Lower lobe of right lung (tissue), 2 donors: Measurements from ENCODE around the gene MPPE1. TPM values are rescaled to one million over a fixed set of nuclear protein-coding genes. Genes with fewer than 3 reads are reported as not detected.
"Not testable (repeated sequence)": the region's sequence is repeated elsewhere in the genome, so short reads cannot be mapped to it uniquely, and the experiment has no call there.

Experiments used
- ATAC-seq, 2 donors: fragments of 200-7000 bp; cut with Tn5 transposase; one replicate each; pipeline ENCODE4 v1.9.1; 2020 to 2022; ENCODE audit warnings: mild to moderate bottlenecking in 2 of 2, moderate library complexity in 2 of 2
- DNase-seq: peaks from one replicate; pipeline ENCODE4 v3.0.0-alpha.2; 2020
- H3K27ac ChIP-seq: fragments of 200-600 bp; one replicate; pipeline ENCODE4 v1.8.0; 2022
- H3K27me3 ChIP-seq: fragments of 200-600 bp; one replicate; pipeline ENCODE4 v1.8.0; 2022; ENCODE audit warnings: low read depth
- H3K36me3 ChIP-seq: fragments of 200-600 bp; one replicate; pipeline ENCODE4 v1.8.0; 2022; ENCODE audit warnings: mild to moderate bottlenecking
- H3K4me1 ChIP-seq: fragments of 200-600 bp; one replicate; pipeline ENCODE4 v1.8.0; 2022
- H3K4me3 ChIP-seq: fragments of 200-600 bp; one replicate; pipeline ENCODE4 v1.8.0; 2022; ENCODE audit warnings: mild to moderate bottlenecking
- H3K9me3 ChIP-seq: fragments of 200-600 bp; one replicate; pipeline ENCODE4 v1.8.0; 2022
- intact Hi-C: fragments of 100-400 bp; cut with DNase I; formaldehyde crosslinking; loops from one replicate; pipeline ENCODE4 v1.11.0; 2022
- total RNA-seq: library from RNA; stranded (reverse); fragmentation: NEBNext Ultra II Directional; extraction: Animal tissue kit (Norgen Biotek cat#: 25700); gene quantifications from one replicate; pipeline ENCODE4 v1.2.1, GENCODE V29; 2021
- TF ChIP-seq, protein P1 (sequence below): fragments of 200-600 bp; IDR thresholded peaks from one replicate; pipeline ENCODE4 v1.8.0; 2022; ENCODE audit warnings: antibody characterized with exemption, mild to moderate bottlenecking
- donor health status: DM: no; HTN: yes; CAD: no; lungs with severe emphysema.

Gene MPPE1
- total RNA-seq, 1 donor from 2014 or later: 62.1 TPM

- intact Hi-C loops: loop anchor here (5.0 kb wide), 1 partner anchor 59 kb away; no protein-coding TSS in a partner anchor
- ATAC-seq: peak; percentile 80 to 89
Measured at GRCh38 chr18:11937874-11938478, 29.9 kb upstream of the MPPE1 start.

GRCh38 chr18:11932393-11932792, 24.3 kb upstream of the MPPE1 start:
- H3K9me3 ChIP-seq: no peaks in the 10 kb centered on the region
- DNase-seq (no peak), ATAC-seq (no peak)
- no peaks in the 10 kb centered on the region for H3K27me3 ChIP-seq
- intact Hi-C loops: no loop called here
- H3K36me3 ChIP-seq: no peaks in the 10 kb centered on the region
- H3K27ac ChIP-seq: no peak overlapping the region
- no peak overlapping the region for H3K4me3 ChIP-seq
- no peaks in the 10 kb centered on the region for H3K4me1 ChIP-seq
- TF ChIP-seq, protein P1, sequence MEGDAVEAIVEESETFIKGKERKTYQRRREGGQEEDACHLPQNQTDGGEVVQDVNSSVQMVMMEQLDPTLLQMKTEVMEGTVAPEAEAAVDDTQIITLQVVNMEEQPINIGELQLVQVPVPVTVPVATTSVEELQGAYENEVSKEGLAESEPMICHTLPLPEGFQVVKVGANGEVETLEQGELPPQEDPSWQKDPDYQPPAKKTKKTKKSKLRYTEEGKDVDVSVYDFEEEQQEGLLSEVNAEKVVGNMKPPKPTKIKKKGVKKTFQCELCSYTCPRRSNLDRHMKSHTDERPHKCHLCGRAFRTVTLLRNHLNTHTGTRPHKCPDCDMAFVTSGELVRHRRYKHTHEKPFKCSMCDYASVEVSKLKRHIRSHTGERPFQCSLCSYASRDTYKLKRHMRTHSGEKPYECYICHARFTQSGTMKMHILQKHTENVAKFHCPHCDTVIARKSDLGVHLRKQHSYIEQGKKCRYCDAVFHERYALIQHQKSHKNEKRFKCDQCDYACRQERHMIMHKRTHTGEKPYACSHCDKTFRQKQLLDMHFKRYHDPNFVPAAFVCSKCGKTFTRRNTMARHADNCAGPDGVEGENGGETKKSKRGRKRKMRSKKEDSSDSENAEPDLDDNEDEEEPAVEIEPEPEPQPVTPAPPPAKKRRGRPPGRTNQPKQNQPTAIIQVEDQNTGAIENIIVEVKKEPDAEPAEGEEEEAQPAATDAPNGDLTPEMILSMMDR: no peak

More at GRCh38 chr18:11937874-11938478, 29.9 kb upstream of the MPPE1 start:
- Histone ChIP-seq H3K27me3 (no peaks in the 10 kb centered on the region), H3K4me1 (peaks cover 5% of the 10 kb centered on the region), H3K36me3 (no peaks in the 10 kb centered on the region), H3K4me3 (no peak overlapping the region), H3K27ac (no peak overlapping the region), H3K9me3 (no peaks in the 10 kb centered on the region)
- DNase-seq: peak; percentile 77
- TF ChIP-seq, protein P1: peak; percentile 79

DNA sequence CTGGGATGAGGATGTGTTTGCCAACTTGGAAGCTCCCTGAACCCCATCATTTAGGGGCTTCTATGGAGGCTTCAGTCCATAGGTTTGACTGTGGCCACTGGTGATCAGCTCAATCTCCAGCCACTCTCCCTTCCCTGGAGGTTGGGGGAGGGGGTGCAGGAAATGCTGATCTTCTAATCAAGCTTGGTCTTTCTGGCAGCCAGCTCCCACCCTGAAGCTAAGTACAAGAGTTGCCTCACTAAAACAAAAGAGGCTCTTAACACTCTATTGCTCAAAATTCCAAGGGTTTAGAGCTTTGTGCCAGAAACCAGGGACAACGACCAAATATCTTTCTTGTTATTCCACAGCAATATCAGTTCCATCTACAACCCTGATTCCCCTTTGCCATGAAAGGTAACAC, 19.4 kb upstream of the MPPE1 start:
- Histone ChIP-seq H3K27me3 (no peaks in the 10 kb centered on the region), H3K36me3 (no peaks in the 10 kb centered on the region), H3K4me1 (no peaks in the 10 kb centered on the region), H3K27ac (no peak overlapping the region), H3K9me3 (no peaks in the 10 kb centered on the region), H3K4me3 (no peak overlapping the region)
- ATAC-seq (peak; percentile 28 to 57), DNase-seq (no peak)
- TF ChIP-seq, protein P1: no peak
- intact Hi-C loops: no loop called here

DNA sequence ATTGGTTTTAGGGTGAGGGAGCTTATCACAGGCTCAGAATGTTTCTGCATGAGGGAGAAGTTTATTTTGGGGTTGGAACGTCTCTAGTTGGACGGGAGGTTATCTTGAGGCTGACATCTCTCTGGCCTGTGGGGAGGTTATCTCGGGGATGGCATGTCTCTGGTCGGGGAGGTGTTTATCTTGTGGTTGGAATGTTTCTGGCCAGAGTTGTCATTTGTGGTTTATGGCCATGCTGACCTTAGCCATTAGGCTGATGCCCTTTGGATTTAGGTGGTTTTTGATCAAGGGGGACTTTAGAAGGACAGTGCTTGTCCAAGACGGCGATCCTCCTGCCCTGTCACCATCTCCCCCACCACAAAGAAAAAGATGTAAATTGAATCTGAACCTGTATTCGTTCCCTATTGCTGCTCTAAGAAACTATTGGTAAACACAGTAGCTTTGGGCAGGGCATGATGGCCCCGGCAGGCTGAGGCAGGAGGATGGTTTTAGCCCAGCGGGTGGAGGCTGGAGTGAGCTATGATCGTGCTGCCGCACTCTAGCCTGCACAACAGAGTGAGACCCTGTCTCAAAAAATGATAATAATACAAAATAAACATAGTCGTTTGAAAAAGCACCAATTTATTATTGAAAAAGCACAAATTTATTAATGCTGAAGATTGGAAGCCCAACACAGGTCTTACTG, 17.8 kb upstream of the MPPE1 start:
- no peak for DNase-seq
- intact Hi-C loops: no loop called here
- ATAC-seq: no peak

GRCh38 chr18:11923450-11923849, 15.3 kb upstream of the MPPE1 start:
- intact Hi-C loops: no loop called here
- no peak for DNase-seq
- TF ChIP-seq, protein P1: no peak
- Histone ChIP-seq H3K4me3 (no peak overlapping the region), H3K36me3 (no peaks in the 10 kb centered on the region), H3K9me3 (no peaks in the 10 kb centered on the region), H3K27me3 (no peaks in the 10 kb centered on the region), H3K27ac (no peak overlapping the region), H3K4me1 (no peaks in the 10 kb centered on the region)
- no peak for ATAC-seq

More for the DNA sequence above, 17.8 kb upstream of the MPPE1 start:
- Histone ChIP-seq H3K4me1 (no peaks in the 10 kb centered on the region), H3K9me3 (no peaks in the 10 kb centered on the region), H3K4me3 (no peak overlapping the region), H3K36me3 (no peaks in the 10 kb centered on the region), H3K27ac (no peak overlapping the region), H3K27me3 (no peaks in the 10 kb centered on the region)
- TF ChIP-seq, protein P1: no peak

DNA sequence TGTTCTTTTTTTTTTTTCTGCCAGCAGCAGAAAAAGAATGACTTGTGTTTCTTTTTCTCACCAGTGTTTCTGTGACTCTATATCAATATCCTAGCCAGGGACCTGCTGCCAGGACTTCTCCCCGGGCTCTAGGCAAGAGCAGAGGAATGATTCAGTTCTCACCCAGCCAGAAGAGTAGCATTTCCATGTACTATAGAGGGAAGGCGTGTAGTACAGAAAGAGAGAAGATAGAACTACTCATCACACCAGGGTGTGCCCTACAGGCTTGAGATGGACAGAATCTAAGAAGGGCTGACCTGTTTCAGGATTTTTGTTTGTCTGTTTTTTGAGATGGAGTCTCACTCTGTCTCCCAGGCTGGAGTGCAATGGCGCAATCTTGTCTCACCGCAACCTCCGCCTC, 11.4 kb upstream of the MPPE1 start:
- H3K9me3 ChIP-seq, H3K4me1 ChIP-seq, DNase-seq, H3K36me3 ChIP-seq, H3K27me3 ChIP-seq, H3K4me3 ChIP-seq, H3K27ac ChIP-seq, intact Hi-C loops: not testable (repeated sequence)
- peak in 1 of 2 donors; percentile 29 for ATAC-seq

GRCh38 chr18:11916880-11917279, 8.8 kb upstream of the MPPE1 start:
- H3K4me1 ChIP-seq, H3K27ac ChIP-seq, intact Hi-C loops, H3K36me3 ChIP-seq, H3K9me3 ChIP-seq, H3K4me3 ChIP-seq, DNase-seq, H3K27me3 ChIP-seq: not testable (repeated sequence)
- peak; percentile 56 to 81 for ATAC-seq
